Subcutaneous adipose tissue (tissue), 4 donors: ENCODE measurements around the gene ZNF324B. TPM values are rescaled to one million over a fixed set of nuclear protein-coding genes. Genes with fewer than 3 reads are reported as not detected.

Experiments used
- total RNA-seq, 4 donors: library from RNA; depleted of rRNA; stranded (reverse); fragments of >200 nt; gene quantifications; one replicate each; pipeline ENCODE4 v1.1.0, GENCODE V29; 2016
- TF ChIP-seq, protein P1 (sequence below): fragments of 450-650 bp; IDR thresholded peaks from one replicate; pipeline ENCODE4 v1.5.1; 2016; ENCODE audit warnings: low read depth, mild to moderate bottlenecking, control low read depth, antibody characterized with exemption, moderate library complexity

Gene ZNF324B
- total RNA-seq, 4 donors from 2014 or later, result 2.9 to 8.5 (median 5.1) TPM

DNA sequence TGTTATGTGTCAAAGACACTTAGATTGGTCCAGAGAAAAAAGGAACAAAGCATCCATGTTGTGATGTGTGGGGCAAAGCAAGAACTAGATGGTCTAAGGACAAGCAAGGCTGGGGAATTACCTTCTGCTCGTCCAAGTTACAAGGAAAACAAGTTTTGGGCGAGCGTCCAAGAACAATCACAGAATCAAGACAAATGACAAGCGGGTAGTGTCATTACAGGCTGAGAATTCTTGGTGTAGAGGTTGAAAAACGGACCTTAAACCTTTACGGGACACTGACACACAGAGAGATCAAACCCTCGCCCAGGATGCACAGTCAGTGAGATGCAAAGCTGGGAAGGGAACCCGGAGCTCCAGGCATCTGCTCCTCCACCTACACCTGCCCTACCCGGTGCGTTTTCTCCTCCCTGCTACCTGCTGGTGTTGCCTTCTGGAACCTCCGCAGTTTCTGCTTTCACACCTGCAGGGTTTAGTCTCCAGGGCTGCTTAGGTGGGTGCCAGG, 515 bp upstream of the ZNF324B start:
- TF ChIP-seq, protein P1, sequence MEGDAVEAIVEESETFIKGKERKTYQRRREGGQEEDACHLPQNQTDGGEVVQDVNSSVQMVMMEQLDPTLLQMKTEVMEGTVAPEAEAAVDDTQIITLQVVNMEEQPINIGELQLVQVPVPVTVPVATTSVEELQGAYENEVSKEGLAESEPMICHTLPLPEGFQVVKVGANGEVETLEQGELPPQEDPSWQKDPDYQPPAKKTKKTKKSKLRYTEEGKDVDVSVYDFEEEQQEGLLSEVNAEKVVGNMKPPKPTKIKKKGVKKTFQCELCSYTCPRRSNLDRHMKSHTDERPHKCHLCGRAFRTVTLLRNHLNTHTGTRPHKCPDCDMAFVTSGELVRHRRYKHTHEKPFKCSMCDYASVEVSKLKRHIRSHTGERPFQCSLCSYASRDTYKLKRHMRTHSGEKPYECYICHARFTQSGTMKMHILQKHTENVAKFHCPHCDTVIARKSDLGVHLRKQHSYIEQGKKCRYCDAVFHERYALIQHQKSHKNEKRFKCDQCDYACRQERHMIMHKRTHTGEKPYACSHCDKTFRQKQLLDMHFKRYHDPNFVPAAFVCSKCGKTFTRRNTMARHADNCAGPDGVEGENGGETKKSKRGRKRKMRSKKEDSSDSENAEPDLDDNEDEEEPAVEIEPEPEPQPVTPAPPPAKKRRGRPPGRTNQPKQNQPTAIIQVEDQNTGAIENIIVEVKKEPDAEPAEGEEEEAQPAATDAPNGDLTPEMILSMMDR, result no peak

DNA sequence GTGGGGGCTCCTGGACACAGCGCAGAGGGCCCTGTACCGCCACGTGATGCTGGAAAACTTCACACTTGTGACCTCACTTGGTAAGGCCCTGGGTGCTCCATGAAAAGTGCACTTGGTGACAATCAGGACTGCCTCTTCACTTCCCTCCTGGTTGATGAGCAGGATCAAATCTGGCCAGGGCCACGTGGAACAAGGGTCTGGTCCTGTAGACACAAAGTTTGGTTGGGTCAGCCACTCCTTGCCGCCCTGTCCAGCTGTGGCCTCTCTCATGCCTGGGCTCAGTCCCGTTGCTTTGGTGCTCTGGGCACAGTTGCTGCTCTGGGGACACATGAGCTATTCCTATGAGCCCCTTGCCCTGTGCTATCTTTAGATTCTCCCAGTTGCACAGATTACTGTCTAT, 2.3 kb downstream of the ZNF324B start:
- TF ChIP-seq, protein P1, result no peak

DNA sequence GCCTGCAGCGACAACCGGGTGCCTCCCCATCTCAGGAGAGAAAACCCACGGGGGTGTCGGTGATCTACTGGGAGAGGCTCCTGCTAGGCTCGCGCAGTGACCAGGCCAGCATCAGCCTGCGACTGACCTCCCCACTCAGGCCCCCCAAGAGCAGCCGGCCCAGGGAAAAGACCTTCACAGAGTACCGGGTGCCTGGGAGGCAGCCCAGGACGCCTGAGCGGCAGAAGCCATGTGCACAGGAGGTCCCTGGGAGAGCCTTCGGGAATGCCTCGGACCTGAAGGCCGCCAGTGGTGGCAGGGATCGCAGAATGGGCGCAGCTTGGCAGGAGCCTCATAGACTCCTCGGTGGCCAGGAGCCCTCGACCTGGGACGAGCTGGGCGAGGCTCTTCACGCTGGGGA, 3.9 kb downstream of the ZNF324B start:
- TF ChIP-seq, protein P1, result no peak

DNA sequence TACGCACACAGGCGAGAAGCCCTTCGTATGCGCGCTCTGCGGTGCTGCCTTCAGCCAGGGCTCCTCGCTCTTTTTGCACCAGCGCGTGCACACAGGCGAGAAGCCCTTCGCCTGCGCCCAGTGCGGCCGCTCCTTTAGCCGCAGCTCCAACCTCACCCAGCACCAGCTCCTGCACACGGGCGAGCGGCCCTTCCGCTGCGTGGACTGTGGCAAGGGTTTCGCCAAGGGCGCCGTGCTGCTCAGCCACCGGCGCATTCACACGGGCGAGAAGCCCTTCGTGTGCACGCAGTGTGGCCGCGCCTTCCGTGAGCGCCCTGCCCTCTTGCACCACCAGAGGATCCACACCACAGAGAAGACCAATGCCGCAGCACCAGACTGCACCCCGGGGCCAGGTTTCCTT, 4.7 kb downstream of the ZNF324B start:
- TF ChIP-seq, protein P1, result no peak

DNA sequence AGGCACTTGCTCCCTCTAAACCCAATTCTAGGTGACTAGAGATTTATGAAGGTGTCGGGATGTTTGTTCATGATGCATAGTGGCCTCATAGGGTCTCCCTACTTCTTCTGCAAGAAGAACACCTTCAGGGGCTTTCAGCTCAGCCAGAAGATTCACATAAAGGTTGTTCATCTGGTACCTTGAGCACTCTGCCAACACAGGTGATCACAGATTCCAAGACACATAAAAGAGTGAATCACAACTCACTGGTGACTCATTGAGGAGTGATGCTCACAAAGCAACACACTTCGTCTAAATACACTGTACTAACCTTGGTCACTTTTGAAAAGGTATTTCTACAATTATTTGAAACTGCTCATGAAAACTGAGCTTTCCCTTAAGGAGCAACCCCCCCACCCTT, 8.6 kb downstream of the ZNF324B start:
- TF ChIP-seq, protein P1, result no peak

DNA sequence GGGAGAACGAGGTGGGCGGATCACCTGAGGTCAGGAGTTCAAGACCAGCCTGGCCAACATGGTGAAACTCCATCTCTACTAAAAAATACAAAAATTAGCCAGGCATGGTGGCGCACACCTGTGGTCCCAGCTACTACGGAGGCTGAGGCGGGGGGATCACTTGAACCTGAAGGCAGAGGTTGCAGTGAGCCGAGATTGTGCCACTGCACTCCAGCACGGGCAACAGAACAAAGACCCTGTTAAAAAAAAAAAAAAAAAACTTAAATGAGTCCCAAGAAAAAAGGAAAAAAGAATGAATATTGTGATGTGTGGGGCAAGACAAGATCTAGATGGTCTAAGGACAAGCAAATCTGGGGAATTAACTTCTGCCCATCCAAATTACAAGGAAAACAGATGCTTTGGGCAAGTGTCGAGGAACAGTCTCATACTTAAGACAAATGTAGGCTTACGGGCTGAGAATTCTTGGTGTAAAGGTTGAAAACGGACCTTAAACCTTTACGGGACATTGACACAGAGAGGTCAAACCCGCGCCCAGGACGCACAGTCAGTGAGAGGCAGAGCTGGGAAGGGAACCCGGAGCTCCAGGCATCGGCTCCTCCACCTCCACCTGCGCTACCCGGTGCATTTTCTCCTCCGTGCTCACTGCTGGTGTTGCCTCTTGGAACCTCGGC, 14.8 kb downstream of the ZNF324B start:
- TF ChIP-seq, protein P1, result no peak

DNA sequence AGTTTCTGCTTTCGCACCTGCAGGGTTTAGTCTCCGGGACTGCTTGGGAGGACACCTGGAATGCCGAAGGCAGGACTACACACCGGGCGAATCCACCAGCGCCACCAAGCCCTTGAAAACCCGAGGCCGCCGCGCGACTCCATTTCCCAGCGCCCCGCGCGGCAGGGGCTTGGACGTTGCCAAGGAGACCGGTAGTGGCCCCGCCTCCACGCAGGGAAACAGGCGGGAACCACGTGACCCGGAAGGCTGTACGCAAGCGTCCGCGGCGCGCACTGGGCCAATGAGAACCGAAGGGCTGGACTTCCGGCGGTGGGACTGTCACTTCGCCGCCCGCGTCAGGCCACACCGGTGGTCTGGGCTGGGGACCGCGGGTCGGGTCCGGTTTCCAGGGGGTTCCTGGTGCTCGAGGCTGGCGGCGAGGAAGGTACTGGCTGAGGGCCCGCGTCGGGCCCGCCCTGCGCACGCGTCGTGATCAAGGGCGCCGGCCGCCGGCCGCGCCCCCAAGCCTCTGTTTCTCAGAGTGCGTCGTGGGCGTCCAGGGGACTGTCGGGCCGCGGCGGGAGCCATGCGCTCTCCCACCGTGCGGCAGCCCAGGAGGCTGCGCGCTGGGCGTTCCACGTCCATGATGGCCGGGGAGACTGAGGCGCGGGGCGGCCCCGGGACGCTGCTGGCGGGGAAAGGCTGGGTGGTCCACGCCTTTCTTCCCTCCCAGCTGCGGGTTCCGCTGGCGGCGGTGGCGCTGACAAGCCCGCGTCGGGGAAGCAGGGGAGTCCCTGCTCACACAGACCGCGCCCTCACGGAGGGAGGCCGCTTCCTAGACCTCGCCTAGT, 15.6 kb downstream of the ZNF324B start, which contains the start of gene ZNF324:
ZNF324 (plus strand) TSS at position 321 of the 830 bp plus-strand sequence. CDS start 2,106 bp downstream, outside the sequence.
- TF ChIP-seq, protein P1, result no peak
